Measurements from ENCODE around the gene BRD4.

The BRD4 gene

DNA sequence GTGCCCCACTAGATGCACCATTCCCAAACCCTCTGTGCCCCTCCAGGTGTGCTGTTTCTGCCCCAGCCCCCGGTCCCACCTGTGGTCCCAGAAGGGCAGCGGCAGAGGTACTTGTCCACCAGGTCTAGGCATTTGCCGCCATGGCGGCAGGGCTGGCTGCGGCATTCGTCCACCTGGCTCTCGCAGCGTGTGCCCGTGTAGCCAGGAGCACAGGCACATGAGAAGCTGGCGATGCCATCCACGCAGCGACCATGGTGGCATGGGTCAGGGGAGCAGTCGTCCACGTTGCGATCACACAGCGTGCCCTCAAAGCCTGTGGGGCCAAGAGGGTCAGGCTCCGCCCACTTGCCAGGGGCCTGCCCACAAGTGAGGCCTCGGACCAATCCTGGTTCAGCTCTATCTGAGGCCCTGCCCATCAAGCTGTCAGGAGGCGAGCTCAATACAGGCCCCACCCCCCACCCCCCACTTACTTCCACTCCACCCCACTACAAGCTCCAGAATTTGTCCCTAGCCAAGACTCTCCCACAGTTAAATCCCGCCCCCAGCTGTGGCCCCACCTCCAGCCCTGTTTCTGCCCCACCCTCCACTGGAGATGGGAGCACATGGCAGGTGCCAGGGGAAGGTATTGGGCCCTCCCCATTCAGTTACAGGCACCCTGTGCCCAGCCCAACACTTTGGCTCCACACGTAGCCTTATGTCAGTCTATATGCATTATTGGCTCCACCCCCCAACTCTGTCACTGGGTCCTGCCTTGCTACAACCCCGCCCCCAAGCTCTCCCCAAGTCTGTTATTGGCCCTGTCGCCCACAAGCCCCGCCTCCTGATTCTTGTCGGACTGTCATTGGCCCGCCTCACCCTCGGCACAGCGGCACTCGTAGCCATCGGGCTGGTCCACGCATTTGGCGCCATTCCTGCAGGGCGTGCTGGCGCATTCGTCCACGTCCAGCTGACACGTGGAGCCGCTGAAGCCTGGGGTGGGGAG lies 145.0 kb downstream of the BRD4 start:
- DNase-seq, result no peak

Measured in eye (tissue), 1 donor.